Activated T-cell treated with anti-CD3 and anti-CD28 coated beads, Interleukin-2, amount 50 U/mL, for 24 hours (primary cell): ENCODE results near the gene SARDH.
"Not testable (repeated sequence)": the region's sequence is repeated elsewhere in the genome, so short reads cannot be mapped to it uniquely, and the experiment has no call there.

Source experiments
- DNase-seq: peaks from one replicate; pipeline ENCODE4 v3.0.0-alpha.2; 2020
- H3K27ac Mint-ChIP-seq: 2 replicates; pipeline ENCODE4 v1.8.0; 2020; ENCODE audit warnings: mild to moderate bottlenecking, mixed read lengths
- H3K27me3 Mint-ChIP-seq: 2 replicates; pipeline ENCODE4 v1.8.0; 2020; ENCODE audit warnings: mixed read lengths
- H3K36me3 Mint-ChIP-seq: 2 replicates; pipeline ENCODE4 v1.8.0; 2020; ENCODE audit warnings: low read depth, mixed read lengths
- H3K4me1 Mint-ChIP-seq: 2 replicates; pipeline ENCODE4 v1.8.0; 2020; ENCODE audit warnings: low read depth, mixed read lengths
- H3K4me3 Mint-ChIP-seq: 2 replicates; pipeline ENCODE4 v1.8.0; 2020; ENCODE audit warnings: mild to moderate bottlenecking, moderate library complexity, mixed read lengths
- H3K9me3 Mint-ChIP-seq: 2 replicates; pipeline ENCODE4 v1.8.0; 2020; ENCODE audit warnings: mixed read lengths

SARDH gene

DNA sequence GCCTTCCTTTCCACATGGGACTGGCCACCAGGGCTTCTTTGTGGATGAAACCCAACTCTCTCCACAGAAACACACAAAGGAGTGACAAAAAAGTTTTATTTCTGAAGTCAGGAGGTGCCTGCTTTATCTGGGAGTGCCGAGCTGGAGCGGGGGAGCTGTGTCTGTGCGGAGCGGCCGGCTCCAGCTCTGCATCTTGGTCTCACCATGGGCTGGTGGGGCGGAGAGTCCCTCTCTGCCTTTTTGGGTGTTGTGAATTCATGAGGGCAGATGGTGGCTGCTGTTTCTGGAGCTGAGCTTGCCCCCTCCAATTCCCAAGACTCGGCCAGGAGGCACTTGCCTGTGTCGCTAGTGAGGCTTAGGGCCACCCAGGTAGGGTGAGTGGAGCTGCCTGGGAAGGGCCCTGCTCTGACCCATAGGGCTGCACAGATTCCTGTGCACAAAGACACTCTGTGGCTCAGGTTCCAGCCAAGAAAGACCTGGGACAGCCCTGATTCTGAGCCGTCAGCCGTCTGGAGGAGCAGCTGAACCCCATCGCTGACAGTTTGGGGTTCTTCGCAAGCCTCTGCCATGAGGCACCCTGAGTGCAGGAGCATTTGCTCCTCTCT, 100.6 kb downstream of the SARDH start:
- H3K9me3 Mint-ChIP-seq, result no peaks in the 10 kb centered on the region
- H3K27ac Mint-ChIP-seq, result no peak overlapping the region
- DNase-seq, result no peak
- no peaks in the 10 kb centered on the region for H3K27me3 Mint-ChIP-seq
- H3K4me3 Mint-ChIP-seq, result no peak overlapping the region
- H3K4me1 Mint-ChIP-seq, result no peaks in the 10 kb centered on the region
- no peaks in the 10 kb centered on the region for H3K36me3 Mint-ChIP-seq

DNA sequence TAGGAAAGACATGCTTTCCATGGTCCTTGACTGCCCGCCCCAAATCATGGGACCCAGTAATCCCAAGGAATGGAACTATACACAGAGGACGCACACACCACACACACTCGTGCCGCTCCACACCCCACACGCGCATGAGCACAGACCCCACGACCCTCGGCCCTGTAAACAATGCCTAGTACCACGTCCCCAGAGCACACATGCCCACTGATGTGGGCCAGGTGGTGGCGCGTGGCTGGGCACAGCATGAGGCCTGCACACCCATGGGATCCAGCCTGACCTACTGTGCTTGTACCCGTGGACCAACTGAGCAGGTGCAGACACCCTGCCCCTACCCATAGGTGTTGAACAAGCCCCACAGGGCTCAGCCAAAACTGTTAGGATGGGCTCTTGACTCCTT, 101.2 kb downstream of the SARDH start:
- H3K36me3 Mint-ChIP-seq, result no peaks in the 10 kb centered on the region
- no peaks in the 10 kb centered on the region for H3K9me3 Mint-ChIP-seq
- DNase-seq, result no peak
- H3K4me3 Mint-ChIP-seq, result no peak overlapping the region
- no peak overlapping the region for H3K27ac Mint-ChIP-seq
- no peaks in the 10 kb centered on the region for H3K27me3 Mint-ChIP-seq
- no peaks in the 10 kb centered on the region for H3K4me1 Mint-ChIP-seq

DNA sequence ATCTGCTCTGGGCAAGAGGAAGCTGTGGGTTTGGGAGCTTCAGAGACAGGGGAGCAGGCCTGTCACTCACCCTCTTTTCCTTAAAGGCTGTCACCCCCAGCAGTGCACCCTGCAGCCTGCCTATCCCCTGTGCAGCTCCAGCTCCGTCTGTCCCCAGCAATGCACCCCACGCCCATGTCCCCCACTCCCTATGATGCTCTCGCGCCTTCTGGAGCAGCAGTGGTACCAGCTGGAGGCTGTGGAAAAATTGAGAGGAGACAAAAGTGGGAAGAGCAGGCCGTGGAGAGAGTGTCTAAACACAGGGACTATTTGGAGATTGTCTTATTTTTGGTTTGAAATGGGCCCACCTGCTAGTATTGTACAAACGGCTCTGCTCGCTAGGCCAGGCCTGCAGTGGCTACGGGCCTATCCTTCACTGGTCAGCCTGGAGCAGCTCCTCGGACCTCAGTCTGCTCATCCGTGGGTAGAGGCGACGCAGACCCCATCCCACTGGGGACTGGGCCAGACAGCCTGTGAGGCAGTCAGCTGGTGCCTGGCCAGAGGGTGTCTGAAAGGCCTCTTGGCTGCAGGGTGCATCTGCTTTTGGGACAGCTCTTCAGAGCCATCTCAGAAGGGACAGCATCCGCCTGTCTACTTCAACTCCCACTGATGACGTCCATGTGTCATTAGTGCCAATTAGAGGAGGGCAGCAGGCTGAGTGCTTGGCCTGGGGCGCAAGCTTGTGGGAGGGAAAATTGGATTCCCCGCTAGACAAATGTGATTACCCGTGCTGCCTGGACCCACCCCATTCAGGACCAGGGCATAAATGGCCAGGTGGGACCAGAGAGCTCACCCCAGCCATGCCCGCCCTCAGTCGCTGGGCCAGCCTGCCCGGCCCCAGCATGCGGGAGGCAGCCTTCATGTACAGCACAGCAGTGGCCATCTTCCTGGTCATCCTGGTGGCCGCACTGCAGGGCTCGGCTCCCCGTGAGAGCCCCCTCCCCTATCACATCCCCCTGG, 102.3 kb downstream of the SARDH start, which contains the start of gene DBH:
DBH (plus strand) TSS at position 831 of the 999 bp plus-strand sequence; CDS start at position 840, 9 bp downstream.
- no peak within 1 kb of the TSS for H3K27ac Mint-ChIP-seq
- no peak within 1 kb of the TSS for H3K4me3 Mint-ChIP-seq
- H3K9me3 Mint-ChIP-seq, result no peaks in the 10 kb centered on the region
- H3K27me3 Mint-ChIP-seq, result no peaks in the 10 kb centered on the region
- H3K4me1 Mint-ChIP-seq, result no peaks in the 10 kb centered on the region
- no peaks in the 10 kb centered on the region for H3K36me3 Mint-ChIP-seq
- no peak for DNase-seq

DNA sequence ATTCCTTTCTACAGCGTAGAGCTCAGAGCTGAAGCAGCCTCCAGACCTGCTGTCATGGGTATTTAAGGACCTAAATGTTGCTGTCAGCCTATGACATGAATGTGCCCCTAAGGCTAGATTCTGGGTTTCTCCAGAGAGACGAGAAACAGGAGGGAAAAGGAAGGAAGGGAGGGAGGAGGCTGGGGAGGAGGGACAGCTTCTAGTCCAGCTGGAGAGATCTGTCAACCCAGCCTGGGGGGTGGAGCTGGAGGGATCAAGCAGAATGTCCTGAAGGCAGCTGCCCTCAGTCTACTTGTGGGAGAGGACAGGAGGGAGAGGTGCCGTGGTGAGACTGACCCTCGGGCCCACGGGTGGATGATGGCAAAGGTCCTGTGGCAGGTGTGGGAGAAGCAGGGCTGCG, 103.1 kb downstream of the SARDH start:
- Mint-ChIP-seq H3K27ac (no peak overlapping the region), H3K36me3 (no peaks in the 10 kb centered on the region), H3K4me1 (no peaks in the 10 kb centered on the region), H3K9me3 (no peaks in the 10 kb centered on the region), H3K27me3 (no peaks in the 10 kb centered on the region), H3K4me3 (no peak overlapping the region)
- no peak for DNase-seq

DNA sequence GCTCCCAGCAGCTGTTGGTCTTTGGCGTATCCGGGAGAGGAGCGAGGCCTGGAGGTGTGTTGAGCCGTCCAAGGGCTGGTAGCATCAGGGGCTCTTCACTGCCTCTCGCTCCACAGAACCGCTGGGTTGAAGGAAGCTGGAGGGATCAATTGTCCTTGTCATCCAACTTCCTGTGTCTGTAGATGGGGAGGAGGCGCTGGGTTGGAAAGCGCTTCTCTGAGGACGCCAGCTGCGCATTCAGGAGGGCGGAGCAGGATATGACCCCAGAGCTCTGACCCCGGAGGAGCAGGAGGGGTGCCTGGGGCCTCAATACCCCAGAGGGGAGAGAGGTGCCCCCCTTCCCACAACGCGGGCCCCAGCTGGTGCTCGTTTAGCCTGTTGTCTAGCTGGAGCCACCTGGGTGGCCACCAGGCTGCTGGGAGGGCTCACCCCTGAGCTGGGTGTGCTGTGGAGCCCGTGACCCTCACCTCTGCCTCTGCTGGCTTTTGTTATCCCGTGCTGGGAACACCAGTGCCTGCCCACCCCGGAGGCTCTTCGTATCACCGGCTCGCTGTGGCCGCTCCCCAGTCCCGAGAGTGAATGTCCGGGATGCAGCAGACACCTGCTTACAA, 104.0 kb downstream of the SARDH start:
- no peak for DNase-seq
- no peaks in the 10 kb centered on the region for H3K9me3 Mint-ChIP-seq
- no peaks in the 10 kb centered on the region for H3K27me3 Mint-ChIP-seq
- no peak overlapping the region for H3K27ac Mint-ChIP-seq
- H3K4me3 Mint-ChIP-seq, result no peak overlapping the region
- no peaks in the 10 kb centered on the region for H3K36me3 Mint-ChIP-seq
- no peaks in the 10 kb centered on the region for H3K4me1 Mint-ChIP-seq

DNA sequence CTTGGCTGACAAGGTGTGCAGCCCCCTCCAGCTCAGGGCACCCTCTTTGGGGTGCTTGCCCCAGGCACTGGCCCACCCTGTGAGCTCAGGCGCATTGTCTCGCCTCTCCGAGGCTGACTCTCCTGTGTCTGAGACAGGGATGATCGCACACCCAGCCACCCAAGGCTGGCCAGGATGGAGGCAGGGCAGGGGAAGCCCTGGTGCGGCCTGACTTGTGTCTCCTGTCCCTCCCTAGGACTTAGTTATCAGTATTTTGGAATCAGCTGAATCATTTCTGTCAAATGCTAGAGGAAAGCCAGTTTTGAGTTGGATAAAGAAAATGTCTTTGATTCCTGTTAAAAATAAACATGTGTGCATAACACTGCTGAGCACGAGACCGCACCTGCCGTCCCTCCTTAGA, 104.5 kb downstream of the SARDH start:
- DNase-seq, result no peak
- H3K36me3 Mint-ChIP-seq, result no peaks in the 10 kb centered on the region
- H3K27ac Mint-ChIP-seq, result no peak overlapping the region
- no peaks in the 10 kb centered on the region for H3K27me3 Mint-ChIP-seq
- H3K9me3 Mint-ChIP-seq, result no peaks in the 10 kb centered on the region
- no peak overlapping the region for H3K4me3 Mint-ChIP-seq
- H3K4me1 Mint-ChIP-seq, result no peaks in the 10 kb centered on the region

DNA sequence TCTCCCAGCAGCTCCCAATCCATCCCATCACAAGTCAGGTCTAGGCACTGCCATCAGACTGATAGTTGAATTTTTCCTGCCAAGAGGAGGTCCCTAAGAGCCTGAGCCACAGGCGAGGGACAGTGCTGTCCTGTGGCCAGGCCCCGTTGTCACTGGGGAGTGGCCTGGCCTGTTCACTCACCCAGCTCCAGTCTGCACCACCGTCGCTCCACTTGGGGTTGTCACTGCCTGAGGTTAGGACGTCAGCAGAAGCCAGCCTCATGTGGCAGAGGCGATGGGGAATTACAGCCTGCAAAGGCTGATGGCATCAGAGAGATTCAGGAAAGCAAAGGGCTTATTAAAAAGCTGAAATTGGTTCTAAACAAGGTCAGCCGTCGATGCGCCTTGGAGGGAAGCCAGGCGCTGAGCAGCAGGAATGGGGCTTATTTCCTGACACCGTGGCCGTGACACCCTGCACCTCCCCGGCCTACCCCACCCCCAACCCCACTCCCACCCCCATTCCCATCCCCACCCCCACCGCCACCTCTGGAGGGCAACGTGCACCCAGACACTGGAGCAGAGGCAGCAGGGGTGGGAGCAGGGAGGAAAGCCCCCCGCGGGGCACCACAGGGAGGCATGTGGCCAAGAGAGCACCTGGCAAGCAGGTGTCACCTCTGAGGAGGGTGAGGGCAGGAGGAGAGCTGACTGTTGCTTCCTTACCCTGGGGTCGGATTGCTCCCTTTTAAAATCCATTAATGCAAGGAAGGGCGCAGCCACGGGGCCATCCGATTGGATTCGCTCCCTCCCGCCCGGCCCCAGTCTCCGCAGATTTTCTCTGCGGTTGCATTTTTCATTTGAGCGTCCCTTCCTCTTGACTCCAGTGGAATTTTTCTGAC, 105.1 kb downstream of the SARDH start:
- Mint-ChIP-seq H3K4me1 (no peaks in the 10 kb centered on the region), H3K36me3 (no peaks in the 10 kb centered on the region), H3K27me3 (no peaks in the 10 kb centered on the region), H3K27ac (no peak overlapping the region), H3K9me3 (no peaks in the 10 kb centered on the region), H3K4me3 (no peak overlapping the region)
- DNase-seq, result no peak

DNA sequence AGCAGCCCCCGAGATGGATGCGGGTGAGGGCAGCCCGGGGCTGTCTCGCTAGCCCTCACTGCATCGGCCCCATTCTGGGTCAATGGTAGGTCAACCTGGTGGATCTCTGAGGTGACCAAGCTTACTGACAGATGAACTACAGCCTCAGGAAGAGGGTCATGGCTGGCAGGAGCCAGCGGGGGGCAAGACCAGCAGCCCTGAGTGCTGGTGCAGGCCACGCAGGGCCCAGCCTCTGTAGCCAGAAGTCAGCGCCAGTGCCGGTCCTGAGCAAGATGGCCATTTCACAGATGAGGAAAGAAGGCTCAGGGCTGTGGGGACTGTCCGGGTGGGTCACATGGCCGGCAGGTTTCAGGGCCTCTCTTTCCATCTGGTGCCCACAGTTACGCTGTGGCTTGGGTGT, 107.0 kb downstream of the SARDH start:
- Mint-ChIP-seq H3K9me3 (peaks cover 10% of the 10 kb centered on the region), H3K36me3 (no peaks in the 10 kb centered on the region), H3K27ac (no peak overlapping the region), H3K27me3 (no peaks in the 10 kb centered on the region), H3K4me3 (no peak overlapping the region), H3K4me1 (no peaks in the 10 kb centered on the region)
- no peak for DNase-seq

DNA sequence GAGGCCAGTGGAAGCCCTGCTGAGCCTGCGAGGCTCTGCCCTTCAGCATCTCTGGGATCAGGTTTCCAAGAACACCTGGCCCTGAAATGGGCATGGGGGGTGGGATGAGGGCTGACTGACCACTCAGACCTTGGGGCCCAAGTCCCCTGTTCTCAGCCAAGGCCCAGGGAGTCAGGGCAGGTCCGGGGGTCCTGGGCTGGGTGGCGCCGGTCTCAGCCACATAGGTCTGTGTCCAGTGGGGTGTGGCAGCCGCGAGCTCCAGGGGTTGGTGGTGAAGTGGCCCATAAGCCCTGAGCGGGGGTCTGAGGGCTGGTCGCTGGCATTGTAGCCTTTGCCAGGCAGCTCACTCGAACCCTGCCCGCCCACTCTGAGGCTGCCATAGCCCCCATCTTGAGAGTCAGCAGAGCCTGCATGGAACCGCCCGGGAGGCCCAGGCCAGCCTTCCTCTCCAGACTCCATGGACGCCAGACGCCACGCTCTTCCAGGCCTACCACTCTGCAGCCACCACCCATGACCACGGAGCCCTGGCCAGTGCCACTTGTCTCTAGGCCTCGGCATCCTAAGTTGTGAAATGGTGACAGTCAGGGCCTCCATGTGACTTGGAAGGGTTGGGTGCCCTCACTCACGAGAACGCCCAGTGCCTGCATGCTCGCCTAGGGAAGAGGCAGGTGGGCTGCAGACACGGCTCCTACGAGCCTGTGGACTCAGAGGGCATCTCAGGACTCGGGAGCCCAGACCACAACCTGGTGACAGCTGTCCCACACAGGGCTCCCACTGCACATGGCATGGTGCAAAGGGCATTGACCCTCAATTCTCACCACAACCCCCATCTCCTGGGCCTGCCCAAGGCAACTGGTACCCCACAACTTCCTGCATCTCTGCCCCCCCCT, 108.7 kb downstream of the SARDH start:
- H3K36me3 Mint-ChIP-seq, result no peaks in the 10 kb centered on the region
- no peak overlapping the region for H3K4me3 Mint-ChIP-seq
- peaks cover 13% of the 10 kb centered on the region for H3K9me3 Mint-ChIP-seq
- no peaks in the 10 kb centered on the region for H3K4me1 Mint-ChIP-seq
- DNase-seq, result no peak
- no peaks in the 10 kb centered on the region for H3K27me3 Mint-ChIP-seq
- H3K27ac Mint-ChIP-seq, result no peak overlapping the region

DNA sequence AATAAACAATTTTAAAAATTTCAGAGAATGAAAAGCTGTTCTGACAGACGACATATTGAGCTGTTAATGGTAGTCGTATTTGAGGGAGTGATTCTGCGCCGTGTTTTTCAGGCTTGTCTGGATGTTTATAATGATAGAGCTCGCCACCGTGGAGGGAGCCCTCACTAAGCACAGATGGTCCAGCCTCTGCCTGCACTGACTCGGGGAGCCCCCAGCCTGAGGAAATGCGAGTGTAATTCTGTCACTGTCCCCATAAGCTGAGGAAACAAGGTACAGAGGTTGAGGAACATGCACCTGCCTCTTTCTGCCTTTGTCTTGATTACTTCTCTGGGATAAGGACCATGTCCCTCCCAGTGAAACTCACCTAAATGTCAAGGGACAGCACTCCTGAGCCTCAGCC, 109.4 kb downstream of the SARDH start:
- H3K4me3 Mint-ChIP-seq, result no peak overlapping the region
- no peaks in the 10 kb centered on the region for H3K27me3 Mint-ChIP-seq
- no peaks in the 10 kb centered on the region for H3K36me3 Mint-ChIP-seq
- no peaks in the 10 kb centered on the region for H3K4me1 Mint-ChIP-seq
- DNase-seq, result no peak
- peaks cover 13% of the 10 kb centered on the region for H3K9me3 Mint-ChIP-seq
- no peak overlapping the region for H3K27ac Mint-ChIP-seq

DNA sequence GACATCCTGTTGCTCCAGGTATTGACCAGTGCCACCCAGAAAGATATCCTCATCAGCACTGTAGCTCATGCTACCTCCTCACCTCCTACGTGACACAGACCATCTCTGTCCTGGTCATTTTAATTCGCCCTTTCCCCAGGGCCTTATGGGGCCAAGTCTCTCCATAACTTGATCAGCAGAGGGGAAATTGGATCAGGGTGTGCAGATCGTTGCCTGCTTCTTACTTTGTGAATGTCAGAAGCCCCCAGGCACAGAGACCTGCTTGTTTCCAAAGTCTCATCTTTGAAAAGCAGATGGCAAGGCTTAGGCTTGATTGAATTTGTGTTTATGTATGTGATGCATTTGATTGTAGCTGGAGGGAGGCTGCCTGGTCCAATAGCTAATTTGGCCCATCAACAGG, 110.8 kb downstream of the SARDH start:
- H3K27ac Mint-ChIP-seq, result no peak overlapping the region
- no peaks in the 10 kb centered on the region for H3K27me3 Mint-ChIP-seq
- H3K36me3 Mint-ChIP-seq, result no peaks in the 10 kb centered on the region

DNA sequence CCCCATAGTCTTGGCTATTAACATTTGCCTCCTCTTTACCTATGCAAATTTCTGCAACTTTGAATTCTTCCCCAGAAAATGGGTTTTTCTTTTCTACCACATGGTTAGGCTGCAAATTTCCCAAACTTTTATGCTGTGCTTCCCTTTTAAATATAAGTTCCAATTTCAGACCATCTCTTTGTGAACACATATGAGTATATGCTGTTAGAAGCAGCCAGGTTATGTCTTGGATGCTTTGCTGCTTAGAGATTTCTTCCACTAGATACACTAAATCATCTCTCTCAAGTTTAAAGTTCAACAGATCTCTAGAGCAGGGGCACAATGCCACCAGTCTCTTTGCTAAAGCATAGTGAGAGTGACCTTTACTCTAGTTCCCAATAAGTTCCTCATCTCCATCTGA, 112.1 kb downstream of the SARDH start:
- Mint-ChIP-seq H3K9me3 (peaks cover 13% of the 10 kb centered on the region), H3K4me1 (peaks cover 13% of the 10 kb centered on the region)
- H3K27me3 Mint-ChIP-seq, H3K36me3 Mint-ChIP-seq, DNase-seq, H3K27ac Mint-ChIP-seq, H3K4me3 Mint-ChIP-seq: not testable (repeated sequence)

More for the DNA sequence above, 110.8 kb downstream of the SARDH start:
- DNase-seq, result no peak
- peaks cover 13% of the 10 kb centered on the region for H3K9me3 Mint-ChIP-seq
- H3K4me3 Mint-ChIP-seq, result no peak overlapping the region
- H3K4me1 Mint-ChIP-seq, result peaks cover 2% of the 10 kb centered on the region

DNA sequence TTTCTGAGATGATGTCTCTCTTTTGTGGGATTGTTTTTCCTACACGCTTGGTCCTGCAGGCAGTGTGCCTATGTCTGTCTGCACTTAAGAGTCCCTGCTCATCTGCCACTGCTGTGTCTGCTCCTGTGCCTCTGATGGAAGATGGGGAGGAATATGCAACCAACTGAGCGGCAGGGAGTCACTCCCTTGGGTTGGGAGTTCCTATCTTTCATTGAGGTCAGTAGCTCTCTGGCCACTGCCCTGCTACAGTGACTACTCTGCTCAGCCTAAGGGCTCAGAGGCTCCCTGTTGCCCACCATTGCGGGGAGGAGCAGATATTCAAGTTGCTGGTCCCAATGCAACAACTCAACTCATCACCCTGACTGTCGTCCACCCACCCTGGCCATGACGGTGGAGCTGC, 115.6 kb downstream of the SARDH start:
- Mint-ChIP-seq H3K9me3 (peaks cover 13% of the 10 kb centered on the region), H3K27me3 (no peaks in the 10 kb centered on the region), H3K27ac (no peak overlapping the region), H3K36me3 (no peaks in the 10 kb centered on the region), H3K4me3 (no peak overlapping the region), H3K4me1 (peaks cover 31% of the 10 kb centered on the region)
- no peak for DNase-seq
